T-helper 1 cell (primary cell): Measurements from ENCODE around the gene KCTD5.

Source experiments
- DNase-seq, 5 donors: peaks; one replicate each; pipeline ENCODE4 v3.0.0-alpha.2; 2012 to 2020

KCTD5 gene

GRCh38 chr16:2726923-2727322 lies 44.6 kb downstream of the KCTD5 start:
- no peak for DNase-seq

- DNase-seq, result no peak
Observed at GRCh38 chr16:2728034-2728433, 45.7 kb downstream of the KCTD5 start.

- no peak for DNase-seq
Observed at GRCh38 chr16:2734844-2735515, 52.7 kb downstream of the KCTD5 start.

GRCh38 chr16:2736476-2737237 lies 54.3 kb downstream of the KCTD5 start:
- DNase-seq, result no peak

GRCh38 chr16:2737238-2737605 lies 54.9 kb downstream of the KCTD5 start:
- no peak for DNase-seq

- no peak for DNase-seq
Observed at GRCh38 chr16:2737895-2738418, 55.6 kb downstream of the KCTD5 start.

GRCh38 chr16:2738615-2739014 lies 56.3 kb downstream of the KCTD5 start:
- no peak for DNase-seq

- DNase-seq, result no peak
Observed at GRCh38 chr16:2739625-2740430, 57.5 kb downstream of the KCTD5 start.

- DNase-seq, result no peak
Observed at GRCh38 chr16:2740476-2740875, 58.2 kb downstream of the KCTD5 start.

- no peak for DNase-seq
Observed at GRCh38 chr16:2741168-2741567, 58.8 kb downstream of the KCTD5 start.

GRCh38 chr16:2742323-2743006 lies 60.1 kb downstream of the KCTD5 start:
- no peak for DNase-seq

GRCh38 chr16:2743007-2743810 lies 60.9 kb downstream of the KCTD5 start:
- no peak for DNase-seq

GRCh38 chr16:2744711-2745110 lies 62.4 kb downstream of the KCTD5 start:
- no peak for DNase-seq

- no peak for DNase-seq
Observed at GRCh38 chr16:2745116-2745890, 63.0 kb downstream of the KCTD5 start.

GRCh38 chr16:2745961-2746360 lies 63.6 kb downstream of the KCTD5 start:
- no peak for DNase-seq

GRCh38 chr16:2748757-2749455 lies 66.6 kb downstream of the KCTD5 start:
- no peak for DNase-seq

- no peak for DNase-seq
Observed at GRCh38 chr16:2749476-2749875, 67.2 kb downstream of the KCTD5 start.

- no peak for DNase-seq
Observed at GRCh38 chr16:2749936-2750335, 67.6 kb downstream of the KCTD5 start.

GRCh38 chr16:2751577-2752034 lies 69.3 kb downstream of the KCTD5 start:
- DNase-seq, result no peak
